H1 (cell line): Measurements from ENCODE around the gene SPOCK2. TPM values are rescaled to one million over a fixed set of nuclear protein-coding genes. Genes with fewer than 3 reads are reported as not detected.

Source experiments
- CTCF ChIA-PET: fragments of 300-600 bp; sonication (Branson Sonifier 250); formaldehyde crosslinking; loops from one replicate; lab custom pipeline; 2021; ENCODE audit not compliant: partially characterized antibody; lab: Charles Lee
- POLR2A ChIA-PET: fragments of 300-600 bp; sonication (Branson Sonifier 250); formaldehyde crosslinking; loops from one replicate; lab custom pipeline; 2021; ENCODE audit warnings: inconsistent platforms; ENCODE audit not compliant: partially characterized antibody; lab: Charles Lee
- DNase-seq, 2 experiments: peaks; one replicate each; pipeline versions ENCODE4 v3.0.0 to v3.0.0-alpha.2; 2010 to 2022; ENCODE audit warnings: low spot score in 2 of 2, low read depth in 1 of 2, mixed read lengths in 1 of 2
- FAIRE-seq: peaks from 2 replicates; lab custom pipeline; 2011; peaks lifted over from hg19 to GRCh38; lab: Jason Lieb, UNC
- H2AFZ ChIP-seq: 2 replicates; pipeline ENCODE4 v1.8.1; 2012; ENCODE audit warnings: low read length, inconsistent platforms
- H2AK5ac ChIP-seq: 2 replicates; pipeline ENCODE4 v1.6.1; 2013; ENCODE audit warnings: low read depth, low read length
- H2BK120ac ChIP-seq: replicated peaks from 2 replicates; pipeline ENCODE3; 2013; ENCODE audit warnings: low read depth, low read length, inconsistent platforms
- H2BK12ac ChIP-seq: 2 replicates; pipeline ENCODE4 v1.6.1; 2013; ENCODE audit warnings: low read depth, low read length
- H2BK15ac ChIP-seq: 2 replicates; pipeline ENCODE4 v1.6.1; 2013; ENCODE audit warnings: low read length
- H2BK20ac ChIP-seq: 2 replicates; pipeline ENCODE4 v1.6.1; 2013; ENCODE audit warnings: low read length
- H2BK5ac ChIP-seq: 2 replicates; pipeline ENCODE4 v1.6.1; 2013; ENCODE audit warnings: low read depth, low read length
- H3K14ac ChIP-seq: 2 replicates; pipeline ENCODE4 v1.6.1; 2013; ENCODE audit warnings: inconsistent platforms; ENCODE audit not compliant: insufficient read length
- H3K18ac ChIP-seq: 2 replicates; pipeline ENCODE4 v1.6.1; 2013; ENCODE audit warnings: low read length; ENCODE audit errors: extremely low read depth
- H3K23ac ChIP-seq: 2 replicates; pipeline ENCODE4 v1.6.1; 2013; ENCODE audit warnings: inconsistent platforms; ENCODE audit not compliant: insufficient read length
- H3K23me2 ChIP-seq: 2 replicates; pipeline ENCODE4 v1.6.1; 2013; ENCODE audit warnings: low read depth, low read length
- H3K27ac ChIP-seq: 2 replicates; pipeline ENCODE4 v1.6.1; 2011; ENCODE audit warnings: low read depth, low read length, inconsistent platforms
- H3K27me3 ChIP-seq, 4 experiments: replicated peaks in 1 of 4; 1 replicate in 1 of 4; 2 replicates in 3 of 4; pipeline versions ENCODE4 v1.6.1 to v1.8.1; 2011 to 2013; ENCODE audit warnings: low read length in 3 of 4, mild to moderate bottlenecking in 3 of 4, inconsistent platforms in 2 of 4, mixed read lengths in 2 of 4, moderate library complexity in 1 of 4; ENCODE audit not compliant: control insufficient read depth in 3 of 4, insufficient read depth in 3 of 4; ENCODE audit errors: extremely low read depth in 1 of 4
- H3K36me3 ChIP-seq, 4 experiments: 2 replicates each; pipeline versions ENCODE4 v1.6.1 to v1.8.1; 2011 to 2013; ENCODE audit warnings: mild to moderate bottlenecking in 4 of 4, low read length in 3 of 4, moderate library complexity in 2 of 4, control low read depth in 1 of 4, inconsistent platforms in 1 of 4; ENCODE audit not compliant: insufficient read depth in 4 of 4, control insufficient read depth in 2 of 4
- H3K4ac ChIP-seq: replicated peaks from 2 replicates; pipeline ENCODE3; 2013; ENCODE audit warnings: low read length, low read depth, mixed read lengths, inconsistent platforms; ENCODE audit not compliant: insufficient read length
- H3K4me1 ChIP-seq, 4 experiments: replicated peaks in 1 of 4; 1 replicate in 1 of 4; 2 replicates in 3 of 4; pipeline versions ENCODE4 v1.6.1 to v1.8.1; 2011 to 2013; ENCODE audit warnings: low read length in 3 of 4, inconsistent platforms in 2 of 4, mixed read lengths in 1 of 4; ENCODE audit not compliant: insufficient read depth in 4 of 4, control insufficient read depth in 3 of 4
- H3K4me2 ChIP-seq, 2 experiments: 2 replicates each; pipeline versions ENCODE4 v1.6.1 to v1.8.1; 2011 to 2013; ENCODE audit warnings: low read depth in 2 of 2, low read length in 2 of 2, control low read depth in 1 of 2, inconsistent platforms in 1 of 2, mild to moderate bottlenecking in 1 of 2; ENCODE audit not compliant: insufficient read depth in 1 of 2
- H3K4me3 ChIP-seq, 4 experiments: fragments of 200-600, 300-600 bp in 1 of 4; sonication (generic), shearing (Covaris generic), sonication (Bioruptor Twin) in 1 of 4; 2 replicates each; pipeline versions ENCODE4 v1.5.1 to v1.8.1; 2011 to 2016; ENCODE audit warnings: low read length in 4 of 4, low read depth in 3 of 4, control low read depth in 2 of 4, inconsistent platforms in 2 of 4, mild to moderate bottlenecking in 2 of 4, mixed read lengths in 1 of 4, moderate library complexity in 1 of 4; ENCODE audit not compliant: insufficient read depth in 2 of 4; ENCODE audit errors: extremely low read depth in 1 of 4
- H3K56ac ChIP-seq: replicated peaks from 2 replicates; pipeline ENCODE3; 2013; ENCODE audit warnings: low read depth, mild to moderate bottlenecking, mixed read lengths, low read length, inconsistent platforms; ENCODE audit not compliant: insufficient read length
- H3K79me1 ChIP-seq: 2 replicates; pipeline ENCODE4 v1.6.1; 2013; ENCODE audit warnings: low read depth, low read length, control low read depth
- H3K79me2 ChIP-seq, 2 experiments: 2 replicates each; pipeline versions ENCODE4 v1.6.1 to v1.8.1; 2012 to 2013; ENCODE audit warnings: low read length in 2 of 2, mild to moderate bottlenecking in 2 of 2, inconsistent platforms in 1 of 2; ENCODE audit not compliant: insufficient read depth in 2 of 2, control insufficient read depth in 1 of 2
- H3K9ac ChIP-seq, 4 experiments: replicated peaks in 1 of 4; 1 replicate in 1 of 4; 2 replicates in 3 of 4; pipeline versions ENCODE4 v1.6.1 to v1.8.1; 2011 to 2013; ENCODE audit warnings: low read depth in 3 of 4, low read length in 3 of 4, control low read depth in 2 of 4, mild to moderate bottlenecking in 2 of 4, moderate library complexity in 2 of 4, inconsistent platforms in 1 of 4; ENCODE audit errors: extremely low read depth in 1 of 4
- H3K9me3 ChIP-seq, 2 experiments: 2 replicates each; pipeline versions ENCODE4 v1.6.1 to v1.8.1; 2012 to 2013; ENCODE audit warnings: mild to moderate bottlenecking in 2 of 2, moderate library complexity in 2 of 2, control low read depth in 1 of 2, inconsistent platforms in 1 of 2, low read depth in 1 of 2, low read length in 1 of 2, mixed read lengths in 1 of 2; ENCODE audit not compliant: insufficient read depth in 2 of 2
- H4K20me1 ChIP-seq, 2 experiments: replicated peaks in 1 of 2; 2 replicates each; pipeline versions ENCODE3 to v1.8.1; 2011 to 2013; ENCODE audit warnings: inconsistent platforms in 2 of 2, low read length in 2 of 2, mild to moderate bottlenecking in 1 of 2; ENCODE audit not compliant: insufficient read depth in 2 of 2, control insufficient read depth in 1 of 2
- H4K5ac ChIP-seq: 2 replicates; pipeline ENCODE4 v1.6.1; 2013; ENCODE audit warnings: low read length, low read depth, mixed read lengths, inconsistent platforms; ENCODE audit not compliant: insufficient read length
- H4K8ac ChIP-seq: 2 replicates; pipeline ENCODE4 v1.8.0; 2013; ENCODE audit warnings: mild to moderate bottlenecking, moderate library complexity, low read length, inconsistent platforms; ENCODE audit not compliant: insufficient read depth; ENCODE audit errors: extremely low read depth
- H4K91ac ChIP-seq: replicated peaks from 2 replicates; pipeline ENCODE3; 2013; ENCODE audit warnings: low read length, mixed read lengths, inconsistent platforms; ENCODE audit not compliant: insufficient read length
- CHD2 ChIP-seq: IDR thresholded peaks from 2 replicates; pipeline ENCODE4 v1.6.1; 2012; ENCODE audit warnings: low read length, improper control_type of control experiment
- CREB1 ChIP-seq: IDR thresholded peaks from 2 replicates; pipeline ENCODE4 v1.6.1; 2012; ENCODE audit warnings: inconsistent platforms
- RFX5 ChIP-seq: IDR thresholded peaks from 2 replicates; pipeline ENCODE4 v1.6.1; 2011; ENCODE audit warnings: low read depth, low read length, improper control_type of control experiment, borderline replicate concordance
- SIN3A ChIP-seq, 2 experiments: IDR thresholded peaks in 1 of 2; conservative IDR thresholded peaks in 1 of 2; 2 replicates each; pipeline ENCODE4 v1.6.1; 2011 to 2012; ENCODE audit warnings: low read length in 2 of 2, improper control_type of control experiment in 1 of 2, low read depth in 1 of 2, mild to moderate bottlenecking in 1 of 2
- SP4 ChIP-seq: IDR thresholded peaks from 2 replicates; pipeline ENCODE4 v1.6.1; 2012; ENCODE audit warnings: low read length, inconsistent platforms
- TAF1 ChIP-seq: IDR thresholded peaks from 2 replicates; pipeline ENCODE4 v1.6.1; 2011; ENCODE audit warnings: mild to moderate bottlenecking, low read depth, low read length
- YY1 ChIP-seq: IDR thresholded peaks from 2 replicates; pipeline ENCODE4 v1.6.1; 2011; ENCODE audit warnings: low read depth, mild to moderate bottlenecking, low read length
- WGBS, 2 experiments: shearing (Covaris generic) in 1 of 2; methylation state at CpG; one replicate each; pipeline versions ENCODE4 v1.1.6 to v1.1.7; 2013 to 2015; ENCODE audit warnings: low lambda C conversion rate in 2 of 2, mixed read lengths in 2 of 2, inconsistent platforms in 1 of 2, low coverage in 1 of 2, missing lambda C conversion rate in 1 of 2; ENCODE audit not compliant: insufficient replicate concordance in 2 of 2, insufficient coverage in 1 of 2, insufficient read length in 1 of 2; ENCODE audit errors: extremely low coverage in 1 of 2, missing lambda C conversion rate in 1 of 2; 5-methylcytosine and 5-hydroxymethylcytosine counted together
- polyA plus RNA-seq, 7 experiments: library from polyadenylated mRNA; depleted of rRNA in 3 of 7; stranded (reverse) in 5 of 7; unstranded in 2 of 7; fragments of >200 nt in 5 of 7; fragments of 200-250 nt in 2 of 7; gene quantifications; 1 replicate in 5 of 7; 2 replicates in 1 of 7; 4 replicates in 1 of 7; pipeline versions ENCODE4 v1.2.1 to v1.2.3, GENCODE V29; 2011 to 2013; ENCODE audit warnings: missing spikeins in 2 of 7, mixed read lengths in 2 of 7
- total RNA-seq: library from RNA; stranded (reverse); fragmentation: NEBNext Ultra II Directional; extraction: Animal tissue kit (Norgen Biotek cat#: 25700); gene quantifications from 2 replicates; pipeline ENCODE4 v1.2.1, GENCODE V29; 2021

The SPOCK2 gene
- total and polyA plus RNA-seq, 2 of the 8 experiments (the other 6 are each of a cell fraction or from before 2014, with no cell fraction given), result 1.5 to 1.9 TPM

- DNase-seq, result no peak
- Histone ChIP-seq H3K36me3 (no peaks in the 10 kb centered on the region; a peak in 1 of 8 replicates), H3K23ac (no peak overlapping the region), H2BK12ac (no peak overlapping the region), H2BK5ac (no peak overlapping the region), H4K5ac (no peak overlapping the region), H3K4ac (no peak overlapping the region), H3K79me1 (no peaks in the 10 kb centered on the region), H3K9me3 (no peaks in the 10 kb centered on the region), H2AK5ac (no peak overlapping the region), H3K18ac (no peak overlapping the region), H3K14ac (no peak overlapping the region), H4K8ac (no peak overlapping the region), H4K91ac (no peak overlapping the region), H2BK15ac (no peak overlapping the region), H2BK120ac (no peak overlapping the region), H3K4me3 (no peak overlapping the region), H4K20me1 (no peaks in the 10 kb centered on the region), H3K23me2 (peaks cover 8% of the 10 kb centered on the region; the same call in 1 of the 2 replicates), H3K27ac (no peak overlapping the region), H3K9ac (no peak overlapping the region), H3K56ac (no peak overlapping the region), H3K4me2 (no peak overlapping the region), H3K79me2 (no peaks in the 10 kb centered on the region), H3K4me1 (peaks cover 3 to 28% (median 11%) of the 10 kb centered on the region in 4 experiments), H2AFZ (no peak overlapping the region), H2BK20ac (no peak overlapping the region)
- CTCF ChIA-PET, result interaction anchor here (0.9 to 3.0 kb wide), 6 partner anchors 8 to 46 kb away, joined by 3 to 11 read pairs (median 4); no protein-coding TSS in a partner anchor
- POLR2A ChIA-PET, result interaction anchor here (1.2 to 1.5 kb wide), 3 partner anchors 15 to 247 kb away, joined by 3 read pairs; no protein-coding TSS in a partner anchor
- 88% methylated on average over 6 of the region's 6 CpGs; no CpG with 5 or more reads in 1 of the 2 experiments for WGBS, 2 experiments
- no peak for FAIRE-seq
- TF ChIP-seq CHD2, result no peak
- TF ChIP-seq YY1, result no peak
- no peak for TF ChIP-seq RFX5
- TF ChIP-seq CREB1, result no peak
- no peak for TF ChIP-seq SIN3A (conservative IDR thresholded peaks at IDR 0.05 in 1 of 2, IDR thresholded peaks at IDR 0.05 in 1 of 2; ENCODE audit: low read depth in 1 of 2, low read length in 2 of 2)
- no peak for TF ChIP-seq TAF1
- no peak for TF ChIP-seq SP4
- TF ChIP-seq, all 59 proteins: peak for 0
- H3K27me3 ChIP-seq, result peaks cover 19 to 50% (median 45%) of the 10 kb centered on the region in 4 experiments
These were observed 3.2 kb downstream of the SPOCK2 start for GRCh38 chr10:72085166-72085565.
